Karpas-422 (cell line): ENCODE results near the gene RIMS4. TPM values are rescaled to one million over a fixed set of nuclear protein-coding genes. Genes with fewer than 3 reads are reported as not detected.

Experiments
- DNase-seq: peaks from one replicate; pipeline ENCODE4 v3.0.0-alpha.2; 2015
- H2AFZ ChIP-seq: fragments of 200-600 bp; sonication (generic); 2 replicates; pipeline ENCODE4 v1.6.1; 2014; ENCODE audit warnings: antibody characterized with exemption, low read length, mixed read lengths
- H3K27ac ChIP-seq: fragments of 200-600 bp; sonication (generic); 2 replicates; pipeline ENCODE4 v1.5.1; 2014; ENCODE audit warnings: mild to moderate bottlenecking, low read length, moderate library complexity
- H3K27me3 ChIP-seq: fragments of 200-600 bp; sonication (generic); 2 replicates; pipeline ENCODE4 v1.6.1; 2014; ENCODE audit warnings: low read length, mixed read lengths
- H3K36me3 ChIP-seq: fragments of 200-600 bp; sonication (generic); 2 replicates; pipeline ENCODE4 v1.6.1; 2014; ENCODE audit warnings: low read length, mixed read lengths; ENCODE audit not compliant: insufficient read depth
- H3K4me1 ChIP-seq: fragments of 200-600 bp; sonication (generic); 2 replicates; pipeline ENCODE4 v1.6.1; 2014; ENCODE audit warnings: mild to moderate bottlenecking, low read length, mixed read lengths
- H3K4me2 ChIP-seq: fragments of 200-600 bp; sonication (generic); 2 replicates; pipeline ENCODE4 v1.6.1; 2014; ENCODE audit warnings: low read length, low read depth, mild to moderate bottlenecking; ENCODE audit not compliant: poor library complexity, severe bottlenecking
- H3K4me3 ChIP-seq: fragments of 200-600 bp; sonication (generic); 2 replicates; pipeline ENCODE4 v1.5.1; 2014; ENCODE audit warnings: mild to moderate bottlenecking, antibody characterized with exemption, low read length, mixed read lengths
- H3K79me2 ChIP-seq: fragments of 200-600 bp; sonication (generic); 2 replicates; pipeline ENCODE4 v1.6.1; 2014; ENCODE audit warnings: mild to moderate bottlenecking, low read length, mixed read lengths
- H3K9ac ChIP-seq: fragments of 200-600 bp; sonication (generic); 2 replicates; pipeline ENCODE4 v1.6.0; 2014; ENCODE audit warnings: low read length
- H3K9me2 ChIP-seq: fragments of 200-600 bp; sonication (generic), shearing (Covaris generic); replicated peaks from 2 replicates; pipeline ENCODE4 v1.6.0; 2014; ENCODE audit warnings: mild to moderate bottlenecking, low read length, moderate library complexity; ENCODE audit not compliant: insufficient read depth
- H3K9me3 ChIP-seq: fragments of 300-700, 200-600 bp; sonication (generic); 2 replicates; pipeline ENCODE4 v1.6.1; 2014; ENCODE audit warnings: low read length, mixed read lengths
- H4K20me1 ChIP-seq: fragments of 200-600 bp; sonication (generic); 2 replicates; pipeline ENCODE4 v1.6.1; 2014; ENCODE audit warnings: mild to moderate bottlenecking, antibody characterized with exemption, low read length, low read depth; ENCODE audit not compliant: insufficient read depth
- total RNA-seq: library from RNA; depleted of rRNA; stranded (reverse); fragments of >200 nt; shearing (Covaris generic); gene quantifications from 2 replicates; pipeline ENCODE4 v1.2.3, GENCODE V29; 2014; ENCODE audit warnings: low replicate concordance; rRNA removed

Gene RIMS4
- total RNA-seq, 1 experiment from 2014 or later = not detected

GRCh38 chr20:44703183-44703925 is 107.0 kb downstream of the RIMS4 start:
- no peak overlapping the region for H3K9ac ChIP-seq
- no peak overlapping the region for H3K4me2 ChIP-seq
- no peaks in the 10 kb centered on the region for H4K20me1 ChIP-seq
- H3K79me2 ChIP-seq = no peaks in the 10 kb centered on the region
- H3K36me3 ChIP-seq = no peaks in the 10 kb centered on the region
- DNase-seq = no peak
- no peaks in the 10 kb centered on the region for H3K9me2 ChIP-seq
- no peaks in the 10 kb centered on the region for H3K27me3 ChIP-seq
- H2AFZ ChIP-seq = no peak overlapping the region
- H3K4me1 ChIP-seq = peaks cover 3% of the 10 kb centered on the region; the same call in 1 of the 2 replicates
- H3K27ac ChIP-seq = no peak overlapping the region
- H3K4me3 ChIP-seq = no peak overlapping the region
- H3K9me3 ChIP-seq = no peaks in the 10 kb centered on the region

- no peaks in the 10 kb centered on the region for H3K36me3 ChIP-seq
- no peaks in the 10 kb centered on the region for H3K27me3 ChIP-seq
- H3K4me1 ChIP-seq = peaks cover 3% of the 10 kb centered on the region; the same call in 1 of the 2 replicates
- H3K27ac ChIP-seq = no peak overlapping the region
- H4K20me1 ChIP-seq = no peaks in the 10 kb centered on the region
- H2AFZ ChIP-seq = no peak overlapping the region
- no peak overlapping the region for H3K4me3 ChIP-seq
- no peak overlapping the region for H3K4me2 ChIP-seq
- H3K9me3 ChIP-seq = no peaks in the 10 kb centered on the region
- H3K9ac ChIP-seq = no peak overlapping the region
- no peaks in the 10 kb centered on the region for H3K79me2 ChIP-seq
- no peaks in the 10 kb centered on the region for H3K9me2 ChIP-seq
- no peak for DNase-seq
Observed at GRCh38 chr20:44702776-44703175, 107.6 kb downstream of the RIMS4 start.

GRCh38 chr20:44701858-44702256 is 108.5 kb downstream of the RIMS4 start:
- Histone ChIP-seq H3K4me2 (no peak overlapping the region), H3K9me2 (no peaks in the 10 kb centered on the region), H2AFZ (no peak overlapping the region), H3K27me3 (no peaks in the 10 kb centered on the region), H3K9me3 (no peaks in the 10 kb centered on the region), H4K20me1 (no peaks in the 10 kb centered on the region), H3K79me2 (no peaks in the 10 kb centered on the region), H3K4me3 (no peak overlapping the region), H3K9ac (no peak overlapping the region), H3K4me1 (peaks cover 3% of the 10 kb centered on the region; the same call in 1 of the 2 replicates), H3K36me3 (no peaks in the 10 kb centered on the region), H3K27ac (no peak overlapping the region)
- no peak for DNase-seq

Other genes with a start within 250 kb of the RIMS4 start
- 261 and 285 TPM in 2 replicates for gene PKIG, start 228.0 kb downstream of the RIMS4 start, total RNA-seq
- 0.11 TPM in 1 of 2 replicates, not detected in the other for gene ADA, start 158.8 kb downstream of the RIMS4 start, total RNA-seq
- gene CCN5, start 95.2 kb downstream of the RIMS4 start, total RNA-seq = not detected in 2 replicates
- gene KCNK15, start 64.7 kb downstream of the RIMS4 start, total RNA-seq = not detected in 2 replicates
- gene YWHAB, start 75.2 kb upstream of the RIMS4 start, total RNA-seq = 56.1 and 92.1 TPM in 2 replicates
- gene PABPC1L, start 99.5 kb upstream of the RIMS4 start, total RNA-seq = 68.3 and 81.0 TPM in 2 replicates
- 29.4 and 42.7 TPM in 2 replicates for gene TOMM34, start 149.9 kb upstream of the RIMS4 start, total RNA-seq
- gene STK4, start 156.0 kb upstream of the RIMS4 start, total RNA-seq = 60.8 and 89.0 TPM in 2 replicates